NOMO-1 (cell line): Measurements from ENCODE around the gene TUBB4B.

Experiments used
- DNase-seq, 2 experiments: peaks; one replicate each; lab custom pipeline; 2025; ENCODE audit not compliant: unreplicated experiment in 2 of 2; lab: John Stamatoyannopoulos, UW

The TUBB4B gene

DNA sequence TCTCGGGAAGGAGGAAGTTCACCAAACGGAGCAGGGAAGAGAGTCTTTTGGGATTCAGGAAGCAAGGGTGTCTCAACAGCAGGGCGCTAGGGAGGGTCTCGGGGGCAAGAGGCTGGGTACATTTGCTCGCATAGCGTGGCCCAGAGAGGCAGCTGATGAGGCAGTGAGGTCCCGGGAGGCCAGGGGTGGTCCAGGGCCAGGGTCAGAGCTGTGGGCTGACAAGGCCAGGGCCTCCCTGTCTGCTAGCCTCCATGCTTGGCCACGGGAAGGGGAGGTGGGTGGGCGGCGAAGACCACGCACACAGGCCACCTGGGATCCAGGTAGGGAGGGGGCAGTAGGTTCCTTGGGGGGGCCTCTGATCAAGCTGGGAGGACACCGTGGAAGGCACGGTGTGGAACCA lies 29.6 kb upstream of the TUBB4B start:
- DNase-seq = no peak

GRCh38 chr9:137212520-137212919 lies 28.6 kb upstream of the TUBB4B start:
- DNase-seq = no peak

- DNase-seq = no peak
Measured at GRCh38 chr9:137213160-137214060, 27.7 kb upstream of the TUBB4B start.

DNA sequence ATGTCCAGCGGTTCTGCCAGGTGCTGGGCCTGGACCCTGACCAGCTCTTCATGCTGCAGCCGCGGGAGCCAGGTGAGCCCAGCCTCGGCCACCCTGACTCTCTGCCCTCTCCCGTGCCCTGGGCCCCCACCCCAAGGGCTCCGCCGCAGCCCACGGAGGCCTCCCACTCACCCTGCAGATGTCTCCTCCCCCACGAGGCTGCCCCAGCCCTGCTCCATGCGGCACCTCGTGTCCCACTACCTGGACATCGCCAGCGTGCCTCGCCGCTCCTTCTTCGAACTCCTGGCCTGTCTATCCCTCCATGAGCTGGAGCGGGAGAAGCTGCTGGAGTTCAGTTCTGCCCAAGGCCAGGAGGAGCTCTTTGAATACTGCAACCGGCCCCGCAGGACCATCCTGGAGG lies 26.5 kb upstream of the TUBB4B start:
- DNase-seq = no peak

GRCh38 chr9:137215196-137215986 lies 25.7 kb upstream of the TUBB4B start:
- DNase-seq = no peak

GRCh38 chr9:137216188-137216965 lies 24.7 kb upstream of the TUBB4B start:
- DNase-seq = no peak

DNA sequence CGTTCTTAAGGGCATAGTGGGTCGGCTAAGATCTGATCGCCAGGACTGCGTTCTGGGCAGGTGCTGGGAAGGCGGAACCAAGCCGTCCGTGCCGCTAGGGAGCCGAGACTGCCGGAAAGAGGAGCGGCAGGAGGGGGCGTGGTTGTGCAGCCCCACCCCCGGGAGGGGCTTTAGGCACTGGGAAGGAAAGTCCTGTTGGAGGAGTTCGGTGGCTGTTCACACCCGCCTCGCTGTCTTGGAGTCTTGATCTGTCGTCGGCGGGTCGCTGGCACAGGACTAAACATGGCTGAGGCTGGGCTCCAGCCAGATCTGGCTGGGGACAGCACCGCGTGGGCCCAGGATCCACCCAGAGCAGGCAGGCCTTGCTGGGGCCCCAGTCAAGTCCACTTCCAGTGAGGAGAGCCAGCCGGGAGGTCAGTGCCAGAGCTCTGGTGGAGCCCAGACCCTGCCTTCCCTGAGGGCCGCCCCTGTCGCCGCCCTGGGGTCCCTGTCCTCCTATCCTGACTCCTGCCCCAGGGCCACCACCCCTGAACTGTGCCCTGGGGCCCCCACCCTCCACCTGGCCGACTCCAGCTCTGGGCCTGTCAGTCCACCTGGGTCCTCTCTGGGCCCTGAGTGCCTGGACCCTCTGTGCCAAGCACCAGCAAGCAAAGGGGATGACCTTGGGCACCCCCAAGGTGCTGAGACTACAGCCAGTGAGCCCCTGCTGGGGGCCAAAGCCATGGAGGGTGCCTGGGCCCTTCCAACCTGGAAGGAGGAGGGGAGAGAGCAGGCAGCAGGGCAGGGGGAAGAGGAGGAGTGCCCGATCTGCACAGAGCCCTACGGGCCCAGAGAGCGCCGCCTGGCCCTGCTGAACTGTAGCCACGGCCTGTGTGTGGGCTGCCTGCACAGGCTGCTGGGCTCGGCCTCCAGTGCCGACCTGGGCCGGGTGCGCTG lies 23.5 kb upstream of the TUBB4B start:
- DNase-seq = no peak

- no peak for DNase-seq
Measured at GRCh38 chr9:137218212-137218753, 22.8 kb upstream of the TUBB4B start.

- no peak for DNase-seq
Measured at GRCh38 chr9:137218754-137219271, 22.3 kb upstream of the TUBB4B start.

DNA sequence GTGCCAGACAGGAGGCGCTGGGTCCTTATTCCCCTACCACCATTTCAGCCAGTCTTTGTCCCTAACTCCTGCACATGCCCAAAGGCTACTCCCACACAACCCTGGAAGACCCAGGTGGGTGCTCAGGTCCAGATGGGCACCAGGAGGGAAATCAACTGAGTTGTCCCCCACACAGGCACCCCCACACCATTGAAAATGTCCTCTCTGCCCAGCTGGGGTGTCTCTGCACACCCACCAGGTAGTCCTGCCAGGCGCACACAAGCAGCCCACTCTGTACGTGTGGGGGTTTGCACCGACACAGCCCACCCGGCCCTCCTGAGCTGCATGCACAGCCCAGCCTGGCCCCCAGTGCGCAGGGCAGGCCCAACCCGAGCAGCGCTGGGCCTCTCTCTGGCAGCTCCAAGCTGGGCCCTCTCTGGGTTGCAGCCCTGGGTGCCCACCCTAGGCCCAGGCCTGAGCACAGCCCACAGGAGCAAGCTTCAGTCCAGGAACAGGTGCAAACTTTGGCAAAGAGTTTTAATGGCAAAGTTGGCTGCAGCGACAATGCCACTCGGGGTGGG lies 21.2 kb upstream of the TUBB4B start:
- DNase-seq = no peak

GRCh38 chr9:137220317-137221094 lies 20.6 kb upstream of the TUBB4B start:
- no peak for DNase-seq

DNA sequence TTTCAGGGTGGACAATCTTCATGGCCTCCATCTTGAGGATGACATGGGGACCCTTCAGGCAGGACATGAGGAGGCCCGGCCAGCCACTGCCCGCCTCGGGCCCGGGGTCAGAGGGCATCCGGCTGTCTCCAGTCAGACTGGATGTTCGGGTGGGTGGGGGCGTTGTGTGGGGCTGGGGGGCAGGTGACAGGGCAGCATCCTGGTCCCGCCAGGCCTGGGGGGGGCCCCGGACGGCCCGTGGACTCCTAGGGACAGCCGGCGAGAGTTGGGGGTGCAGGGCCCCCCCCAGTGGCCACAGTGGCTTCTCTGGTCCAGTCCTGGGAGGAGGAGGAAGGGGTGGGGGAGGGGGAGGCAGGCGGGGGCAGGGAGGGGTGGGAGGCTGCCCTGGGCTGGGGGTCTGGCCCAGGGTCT lies 20.0 kb upstream of the TUBB4B start:
- DNase-seq = no peak

- no peak for DNase-seq
Measured at GRCh38 chr9:137221506-137222111, 19.5 kb upstream of the TUBB4B start.

DNA sequence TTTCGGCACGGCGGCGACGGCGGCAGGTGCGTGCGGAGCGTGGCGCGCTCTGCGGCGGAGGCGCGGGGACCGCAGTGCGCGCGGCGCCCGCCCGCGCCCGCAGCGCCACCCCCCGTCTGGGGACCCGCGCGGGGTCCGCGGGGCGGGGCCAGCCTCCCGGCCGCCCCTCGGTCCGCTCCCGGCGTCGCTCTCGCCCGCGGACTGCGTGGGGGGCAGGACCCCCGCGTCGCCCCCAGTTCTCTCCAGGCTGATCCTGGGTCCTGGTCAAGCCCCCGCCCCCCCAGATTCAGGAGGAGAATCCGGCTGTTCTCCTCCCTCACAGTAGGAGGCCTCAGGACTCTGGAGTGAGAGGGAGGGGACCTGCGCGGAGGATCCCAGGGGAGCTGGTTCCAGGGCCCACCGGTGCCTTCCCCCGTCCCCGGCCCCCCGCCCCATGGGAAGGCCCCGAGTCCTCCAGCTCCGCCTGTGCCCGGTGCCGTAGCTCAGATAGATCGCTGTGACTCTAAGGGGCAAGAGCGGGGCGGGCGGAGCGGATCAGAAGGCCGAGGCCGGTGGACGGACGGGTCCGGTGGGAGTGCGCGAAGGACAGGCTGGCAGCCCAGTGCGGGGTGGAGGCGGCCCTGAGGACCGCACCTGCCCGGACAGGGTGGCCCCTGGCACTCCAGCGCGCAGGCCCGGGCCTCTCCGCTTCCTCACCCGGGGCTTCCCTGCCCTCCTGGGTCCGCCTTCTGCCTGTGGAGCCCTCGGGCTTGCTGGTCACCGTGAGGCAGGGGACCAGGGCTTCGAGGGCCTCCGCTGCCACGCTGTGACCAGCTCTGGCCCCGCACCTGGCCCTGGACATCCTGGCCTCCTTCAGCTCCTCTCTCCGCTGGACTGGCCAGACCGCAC lies 18.7 kb upstream of the TUBB4B start, which contains the start of gene RNF208:
Gene RNF208, minus strand, starts transcription at position 51 of the 888 bp plus-strand sequence. CDS start 1,028 bp downstream, outside the sequence.
- DNase-seq = no peak

DNA sequence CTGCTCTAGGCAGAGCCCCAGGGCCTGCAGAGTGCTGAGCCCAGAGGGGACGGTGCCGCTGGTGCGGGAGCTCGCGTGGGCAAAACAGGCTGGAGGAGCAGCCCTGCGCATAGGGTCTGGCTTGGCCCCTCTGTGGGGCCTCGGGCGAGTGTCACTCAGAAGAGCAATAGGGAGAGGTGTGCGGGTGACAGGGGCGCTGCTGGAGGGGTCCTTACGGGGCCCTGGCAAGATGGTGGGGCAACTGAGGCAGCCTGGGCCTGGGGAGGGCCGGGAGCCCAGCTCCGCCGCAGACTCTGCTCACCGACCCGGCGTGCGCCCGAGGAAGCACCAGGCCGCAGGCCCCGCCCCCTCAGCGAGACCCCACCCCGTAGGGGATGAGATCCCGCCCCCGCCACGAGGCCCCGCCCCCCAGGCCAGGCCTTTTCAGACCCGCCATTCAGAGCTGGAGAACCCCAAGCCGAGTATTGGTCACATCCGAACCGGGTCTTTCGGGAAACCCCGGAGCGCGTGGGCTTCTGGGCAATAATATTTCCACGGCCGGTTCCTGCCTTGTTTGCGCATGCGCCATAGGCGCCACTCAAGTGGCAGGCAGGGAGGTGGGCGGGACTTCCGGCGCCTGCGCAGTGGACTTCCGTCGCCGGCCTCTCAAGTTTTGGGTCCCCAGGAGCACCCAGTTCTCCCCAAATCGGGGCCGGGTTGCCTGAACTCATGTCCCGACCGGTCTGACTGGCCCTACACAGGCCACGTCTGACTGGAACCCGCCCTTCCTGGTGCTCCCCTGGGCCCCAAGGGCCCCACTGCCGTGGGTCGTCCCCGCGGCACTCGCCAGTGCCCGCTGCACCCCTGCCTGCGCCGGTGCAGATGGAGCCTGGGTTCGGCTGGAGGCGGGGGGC lies 17.8 kb upstream of the TUBB4B start:
- peak; percentile 99 to 100 for DNase-seq
